Adrenal gland (tissue), 5 donors: ENCODE results near the gene TENM4.

Experiments used
- POLR2A ChIP-seq, 2 donors: fragments of 450-650 bp; IDR thresholded peaks; one replicate each; pipeline ENCODE4 v1.6.1; 2017; ENCODE audit warnings: antibody characterized with exemption in 2 of 2, mild to moderate bottlenecking in 2 of 2, moderate library complexity in 1 of 2
- TF ChIP-seq, protein P1 (sequence below), 6 experiments: fragments of 450-650 bp in 4 of 6; fragments of 200-600 bp in 2 of 6; sonication (generic) in 1 of 6; IDR thresholded peaks; 1 replicate in 5 of 6; 2 replicates in 1 of 6; pipeline versions ENCODE4 v1.5.1 to v1.8.0; 2016 to 2021; ENCODE audit warnings: antibody characterized with exemption in 6 of 6, mild to moderate bottlenecking in 2 of 6, moderate library complexity in 1 of 6
- donor health status: DM: no; HTN: no; CAD: no.

DNA sequence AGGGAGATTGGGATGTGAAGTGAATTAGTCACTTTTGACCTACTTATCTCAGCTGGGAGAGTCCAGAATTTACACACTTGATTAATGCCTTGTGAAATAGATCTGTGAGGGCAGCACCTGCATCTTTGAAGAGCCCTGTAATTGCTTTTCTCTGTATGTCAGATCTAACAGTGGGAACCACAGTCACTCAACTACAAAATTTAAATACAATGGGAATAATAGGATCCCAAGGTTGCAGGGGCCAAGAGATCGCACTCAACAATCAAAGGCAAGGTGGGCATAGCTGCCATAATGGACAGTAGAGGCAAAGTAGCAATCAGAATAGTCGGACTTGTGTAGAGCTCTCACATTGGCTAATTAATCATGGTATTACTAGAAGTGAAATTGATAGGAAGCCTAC is 820.7 kb downstream of the TENM4 start:
- TF ChIP-seq, protein P1, sequence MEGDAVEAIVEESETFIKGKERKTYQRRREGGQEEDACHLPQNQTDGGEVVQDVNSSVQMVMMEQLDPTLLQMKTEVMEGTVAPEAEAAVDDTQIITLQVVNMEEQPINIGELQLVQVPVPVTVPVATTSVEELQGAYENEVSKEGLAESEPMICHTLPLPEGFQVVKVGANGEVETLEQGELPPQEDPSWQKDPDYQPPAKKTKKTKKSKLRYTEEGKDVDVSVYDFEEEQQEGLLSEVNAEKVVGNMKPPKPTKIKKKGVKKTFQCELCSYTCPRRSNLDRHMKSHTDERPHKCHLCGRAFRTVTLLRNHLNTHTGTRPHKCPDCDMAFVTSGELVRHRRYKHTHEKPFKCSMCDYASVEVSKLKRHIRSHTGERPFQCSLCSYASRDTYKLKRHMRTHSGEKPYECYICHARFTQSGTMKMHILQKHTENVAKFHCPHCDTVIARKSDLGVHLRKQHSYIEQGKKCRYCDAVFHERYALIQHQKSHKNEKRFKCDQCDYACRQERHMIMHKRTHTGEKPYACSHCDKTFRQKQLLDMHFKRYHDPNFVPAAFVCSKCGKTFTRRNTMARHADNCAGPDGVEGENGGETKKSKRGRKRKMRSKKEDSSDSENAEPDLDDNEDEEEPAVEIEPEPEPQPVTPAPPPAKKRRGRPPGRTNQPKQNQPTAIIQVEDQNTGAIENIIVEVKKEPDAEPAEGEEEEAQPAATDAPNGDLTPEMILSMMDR (IDR thresholded peaks at IDR 0.05), result no peak
- TF ChIP-seq POLR2A (IDR thresholded peaks at IDR 0.05), result no peak
